GM10266 (cell line): ENCODE measurements around the gene GARIN5A.

Experiments
- DNase-seq: peaks from one replicate; pipeline ENCODE4 v3.0.0; 2012; ENCODE audit errors: extremely low spot score
- TF ChIP-seq, protein P1 (sequence below): IDR thresholded peaks from 2 replicates; pipeline ENCODE4 v1.5.1; 2012; ENCODE audit warnings: mild to moderate bottlenecking, low read depth; ENCODE audit not compliant: control insufficient read depth, insufficient read depth; ENCODE audit errors: missing control alignments

The GARIN5A gene

GRCh38 chr19:50500060-50500752 is 23.6 kb upstream of the GARIN5A start:
- peak; percentile 74 for DNase-seq
- TF ChIP-seq, protein P1, sequence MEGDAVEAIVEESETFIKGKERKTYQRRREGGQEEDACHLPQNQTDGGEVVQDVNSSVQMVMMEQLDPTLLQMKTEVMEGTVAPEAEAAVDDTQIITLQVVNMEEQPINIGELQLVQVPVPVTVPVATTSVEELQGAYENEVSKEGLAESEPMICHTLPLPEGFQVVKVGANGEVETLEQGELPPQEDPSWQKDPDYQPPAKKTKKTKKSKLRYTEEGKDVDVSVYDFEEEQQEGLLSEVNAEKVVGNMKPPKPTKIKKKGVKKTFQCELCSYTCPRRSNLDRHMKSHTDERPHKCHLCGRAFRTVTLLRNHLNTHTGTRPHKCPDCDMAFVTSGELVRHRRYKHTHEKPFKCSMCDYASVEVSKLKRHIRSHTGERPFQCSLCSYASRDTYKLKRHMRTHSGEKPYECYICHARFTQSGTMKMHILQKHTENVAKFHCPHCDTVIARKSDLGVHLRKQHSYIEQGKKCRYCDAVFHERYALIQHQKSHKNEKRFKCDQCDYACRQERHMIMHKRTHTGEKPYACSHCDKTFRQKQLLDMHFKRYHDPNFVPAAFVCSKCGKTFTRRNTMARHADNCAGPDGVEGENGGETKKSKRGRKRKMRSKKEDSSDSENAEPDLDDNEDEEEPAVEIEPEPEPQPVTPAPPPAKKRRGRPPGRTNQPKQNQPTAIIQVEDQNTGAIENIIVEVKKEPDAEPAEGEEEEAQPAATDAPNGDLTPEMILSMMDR = peak; percentile 11

- DNase-seq = no peak
- TF ChIP-seq, protein P1 = no peak
Observed at GRCh38 chr19:50498219-50499056, 21.8 kb upstream of the GARIN5A start.

DNA sequence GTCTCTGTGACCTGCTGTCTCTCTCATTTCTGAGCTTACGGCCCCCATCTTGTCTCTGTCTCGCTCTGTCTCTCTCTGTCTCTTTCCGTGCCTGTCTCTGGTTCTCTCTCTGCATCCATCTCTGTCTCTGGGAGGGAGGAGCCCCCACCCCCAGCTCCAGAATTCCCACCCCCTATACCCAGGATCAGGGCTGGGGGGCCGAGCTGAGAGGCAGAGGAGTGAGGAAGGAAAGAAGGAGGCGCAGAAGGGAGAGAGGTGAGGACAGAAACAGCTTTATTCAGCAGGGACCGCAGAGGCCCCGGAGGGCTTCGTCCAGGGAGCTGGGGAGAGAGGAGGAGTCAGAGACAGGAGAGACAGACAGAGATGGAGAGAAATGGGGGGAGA is 20.4 kb upstream of the GARIN5A start:
- TF ChIP-seq, protein P1 = no peak
- DNase-seq = no peak

GRCh38 chr19:50496189-50497021 is 19.8 kb upstream of the GARIN5A start:
- DNase-seq = no peak
- TF ChIP-seq, protein P1 = no peak

GRCh38 chr19:50495020-50495531 is 18.4 kb upstream of the GARIN5A start:
- TF ChIP-seq, protein P1 = no peak
- no peak for DNase-seq

DNA sequence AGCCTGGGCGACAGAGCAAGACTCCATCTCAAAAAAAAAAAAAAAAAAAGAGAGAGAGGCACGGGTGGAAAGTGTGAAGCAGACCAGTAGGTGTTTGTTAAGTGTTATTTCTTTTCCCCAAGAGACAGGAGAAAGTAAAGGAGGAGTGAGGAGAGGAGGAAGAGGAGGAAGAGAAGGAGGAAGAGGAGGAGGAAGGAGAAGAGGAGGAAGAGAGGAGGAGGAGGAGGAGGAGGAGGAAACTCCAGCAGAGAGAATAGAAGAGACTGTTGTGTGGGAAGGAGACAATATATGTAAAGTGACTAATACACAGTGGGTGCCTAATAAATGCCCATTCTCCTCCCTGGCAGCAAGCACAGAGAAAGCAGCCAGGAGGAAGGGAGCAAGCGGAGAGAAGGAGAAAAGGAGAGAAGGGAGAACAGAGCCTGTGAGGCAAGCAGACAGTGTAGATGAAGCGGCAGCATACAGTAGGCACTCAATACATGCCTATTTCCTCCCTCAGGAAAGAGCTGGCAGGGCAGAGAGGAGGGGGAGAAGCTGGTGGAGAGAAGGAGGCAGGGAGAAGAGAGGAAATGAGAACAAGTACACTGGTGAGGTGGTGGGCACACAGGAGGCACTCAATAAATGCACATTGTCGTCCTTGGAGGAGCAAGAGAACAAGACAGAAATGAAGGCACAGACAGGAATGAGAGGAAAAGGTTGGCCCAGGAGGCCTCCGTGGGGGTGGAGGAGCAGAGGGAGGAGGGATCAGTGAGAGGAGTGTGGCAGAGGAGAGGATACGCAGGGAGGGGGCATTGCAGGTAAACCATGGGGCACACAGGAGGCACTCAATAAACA is 17.8 kb upstream of the GARIN5A start:
- no peak for DNase-seq
- TF ChIP-seq, protein P1 = no peak
